ENCODE results near the gene ZNF207. TPM values are rescaled to one million over a fixed set of nuclear protein-coding genes. Genes with fewer than 3 reads are reported as not detected.

ZNF207 gene
- total and polyA plus RNA-seq, 9 of the 15 experiments (the other 6 are each of a cell fraction or from before 2014, with no cell fraction given): 123 to 370 (median 250) TPM

DNA sequence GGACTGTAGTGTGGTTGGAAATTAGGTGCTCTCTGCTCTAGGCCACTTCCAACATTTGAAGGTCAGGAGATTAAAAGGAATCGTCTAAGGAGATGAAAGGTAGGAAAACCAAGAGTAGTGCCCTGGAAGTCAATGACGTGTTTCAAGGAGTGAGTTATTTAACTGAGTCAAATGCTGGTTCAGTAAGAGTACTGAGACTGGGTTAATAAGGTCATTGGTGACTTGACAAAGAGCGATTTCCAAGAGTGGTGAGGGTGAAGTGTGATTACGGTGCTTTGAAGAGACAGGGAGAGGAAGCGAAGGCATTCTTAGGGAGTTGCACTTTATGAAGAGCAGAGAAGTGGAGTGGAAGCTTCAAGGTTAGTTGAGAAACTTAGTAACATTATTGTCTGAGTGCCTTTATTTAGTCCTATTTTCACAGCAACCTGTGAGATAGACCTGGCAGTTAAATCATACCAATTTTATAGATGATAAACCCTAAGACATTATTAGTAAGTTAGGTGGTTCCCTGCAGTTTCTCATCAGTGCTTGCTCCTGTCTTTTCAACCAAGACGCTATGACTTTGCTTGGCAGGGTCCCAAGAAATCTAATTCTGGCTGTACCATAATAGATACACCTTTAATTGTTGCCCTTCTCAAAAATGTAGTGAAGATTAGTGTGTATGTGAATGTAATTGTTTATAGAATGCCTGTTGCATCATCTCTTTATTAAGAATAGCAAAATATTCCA is 5.9 kb downstream of the ZNF207 start:
- Histone ChIP-seq H3K9me1 (ENCODE audit: control insufficient read depth, insufficient read depth, low read length) (peaks cover 6% of the 10 kb centered on the region), H3K4me3 (no peak overlapping the region; the same call in 1 of the 2 replicates), H3K27me3 (ENCODE audit: control insufficient read depth in 2 of 2, insufficient read depth in 2 of 2, low read length in 2 of 2) (no peaks in the 10 kb centered on the region), H3K4me1 (replicated peaks in 1 of 2; ENCODE audit: control insufficient read depth in 2 of 2, insufficient read depth in 2 of 2, low read length in 2 of 2) (peaks cover 16 to 18% of the 10 kb centered on the region in 2 experiments; a peak in 4 of 5 replicates), H4K20me1 (replicated peaks; ENCODE audit: control insufficient read depth, insufficient read depth, low read length) (peaks cover 55% of the 10 kb centered on the region), H3K9me3 (replicated peaks; ENCODE audit: control insufficient read depth, insufficient read depth, low read depth, low read length) (no peaks in the 10 kb centered on the region), H3K27ac (ENCODE audit: extremely low read depth, low read depth, low read length) (peak overlapping the region; percentile 41), H3K9ac (ENCODE audit: insufficient read depth in 1 of 2, low read depth in 2 of 2, low read length in 2 of 2) (peak overlapping the region in 1 of 2 experiments; percentile 36; a peak in 2 of 4 replicates), H3K79me2 (ENCODE audit: control insufficient read depth, insufficient read depth, low read length) (peaks cover 97% of the 10 kb centered on the region), H3K4me2 (ENCODE audit: insufficient read depth, low read length) (peak overlapping the region; percentile 29), H2AFZ (ENCODE audit: low read depth, low read length) (no peak overlapping the region), H3K36me3 (ENCODE audit: control insufficient read depth, insufficient read depth, low read length) (peaks cover 91% of the 10 kb centered on the region)
- CTCF ChIA-PET (ENCODE audit: low intra/inter-chr PET ratio): no interaction called here
- in situ Hi-C loops (cut with MboI) (no loop called here), intact Hi-C loops (cut with micrococcal nuclease) (no loop called here)
- DNase-seq (ENCODE audit: extremely low read depth in 1 of 4, low spot score in 3 of 4): no peak
- POLR2A ChIA-PET: interaction anchor here (1.4 to 3.0 kb wide), 4 partner anchors 8 to 62 kb away, joined by 3 to 17 read pairs (median 13); no protein-coding TSS in a partner anchor
- FAIRE-seq: no peak
- BruUV-seq (replicated peaks): no TSS peak
- ATAC-seq: peak; percentile 18
- WGBS (ENCODE audit: insufficient coverage, low coverage, missing lambda C conversion rate): 61% methylated on average over 6 of the region's 6 CpGs
- no peak for TF ChIP-seq TCF3 (CRISPR knock-in tag; IDR thresholded peaks at IDR 0.05)
- TF ChIP-seq ZNF740 (CRISPR knock-in tag; IDR thresholded peaks at IDR 0.05): no peak
- no peak for TF ChIP-seq ZNF740 (tag; IDR thresholded peaks at IDR 0.05)
- TF ChIP-seq CEBPG (CRISPR knock-in tag; IDR thresholded peaks at IDR 0.05): no peak
- TF ChIP-seq CEBPG (tag; conservative IDR thresholded peaks at IDR 0.05 in 1 of 2, IDR thresholded peaks at IDR 0.05 in 1 of 2): peak; percentile 25 to 43; a peak in 1 of 4 replicates
- no peak for TF ChIP-seq KDM4B (IDR thresholded peaks at IDR 0.05; ENCODE audit: borderline replicate concordance in 2 of 2, low read depth in 1 of 2)
- TF ChIP-seq SUPT5H (IDR thresholded peaks at IDR 0.05): peak; percentile 27; the same call in 1 of the 2 replicates
- no peak for TF ChIP-seq U2AF2 (optimal IDR thresholded peaks at IDR 0.05; ENCODE audit: low read depth, low read length)
- TF ChIP-seq ARHGAP35 (IDR thresholded peaks at IDR 0.05; ENCODE audit: partially characterized antibody): peak; percentile 10
- TF ChIP-seq ARID2 (IDR thresholded peaks at IDR 0.05): 0 out of 2 replicates have a peak, but pooled peaks have one; percentile 28
- peak; percentile 49; the same call in 1 of the 2 replicates for TF ChIP-seq POLR2AphosphoS5 (IDR thresholded peaks at IDR 0.05; ENCODE audit: control insufficient read depth, insufficient read depth, low read depth, low read length)
- TF ChIP-seq, protein P1, sequence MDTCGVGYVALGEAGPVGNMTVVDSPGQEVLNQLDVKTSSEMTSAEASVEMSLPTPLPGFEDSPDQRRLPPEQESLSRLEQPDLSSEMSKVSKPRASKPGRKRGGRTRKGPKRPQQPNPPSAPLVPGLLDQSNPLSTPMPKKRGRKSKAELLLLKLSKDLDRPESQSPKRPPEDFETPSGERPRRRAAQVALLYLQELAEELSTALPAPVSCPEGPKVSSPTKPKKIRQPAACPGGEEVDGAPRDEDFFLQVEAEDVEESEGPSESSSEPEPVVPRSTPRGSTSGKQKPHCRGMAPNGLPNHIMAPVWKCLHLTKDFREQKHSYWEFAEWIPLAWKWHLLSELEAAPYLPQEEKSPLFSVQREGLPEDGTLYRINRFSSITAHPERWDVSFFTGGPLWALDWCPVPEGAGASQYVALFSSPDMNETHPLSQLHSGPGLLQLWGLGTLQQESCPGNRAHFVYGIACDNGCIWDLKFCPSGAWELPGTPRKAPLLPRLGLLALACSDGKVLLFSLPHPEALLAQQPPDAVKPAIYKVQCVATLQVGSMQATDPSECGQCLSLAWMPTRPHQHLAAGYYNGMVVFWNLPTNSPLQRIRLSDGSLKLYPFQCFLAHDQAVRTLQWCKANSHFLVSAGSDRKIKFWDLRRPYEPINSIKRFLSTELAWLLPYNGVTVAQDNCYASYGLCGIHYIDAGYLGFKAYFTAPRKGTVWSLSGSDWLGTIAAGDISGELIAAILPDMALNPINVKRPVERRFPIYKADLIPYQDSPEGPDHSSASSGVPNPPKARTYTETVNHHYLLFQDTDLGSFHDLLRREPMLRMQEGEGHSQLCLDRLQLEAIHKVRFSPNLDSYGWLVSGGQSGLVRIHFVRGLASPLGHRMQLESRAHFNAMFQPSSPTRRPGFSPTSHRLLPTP (IDR thresholded peaks at IDR 0.05; ENCODE audit: borderline replicate concordance, extremely low read depth, insufficient read length): no peak
- TF ChIP-seq ZKSCAN8 (CRISPR knock-in tag; IDR thresholded peaks at IDR 0.05): no peak
- TF ChIP-seq TFAM (CRISPR knock-in tag; conservative IDR thresholded peaks at IDR 0.05): no peak
- no peak for TF ChIP-seq ZNF408 (CRISPR knock-in tag; IDR thresholded peaks at IDR 0.05; ENCODE audit: low read depth)
- TF ChIP-seq E2F5 (CRISPR knock-in tag; IDR thresholded peaks at IDR 0.05): no peak
- no peak for TF ChIP-seq SMARCB1 (IDR thresholded peaks at IDR 0.05; ENCODE audit: insufficient read length, low read depth)
- TF ChIP-seq MTA1 (IDR thresholded peaks at IDR 0.05; ENCODE audit: borderline replicate concordance): no peak
